NCI-H2029 treated with DMSO at 0.1 percent for 48 hours (cell line): Measurements from ENCODE around the gene CHST11.

Experiments used
- DNase-seq: peaks from one replicate; lab custom pipeline; 2025; lab: John Stamatoyannopoulos, UW

The CHST11 gene

GRCh38 chr12:104631867-104632266 lies 175.1 kb downstream of the CHST11 start:
- no peak for DNase-seq

GRCh38 chr12:104632724-104633201 lies 176.0 kb downstream of the CHST11 start:
- DNase-seq: no peak

GRCh38 chr12:104634044-104634443 lies 177.3 kb downstream of the CHST11 start:
- DNase-seq: no peak

- no peak for DNase-seq
Measured at GRCh38 chr12:104634852-104635251, 178.1 kb downstream of the CHST11 start.

DNA sequence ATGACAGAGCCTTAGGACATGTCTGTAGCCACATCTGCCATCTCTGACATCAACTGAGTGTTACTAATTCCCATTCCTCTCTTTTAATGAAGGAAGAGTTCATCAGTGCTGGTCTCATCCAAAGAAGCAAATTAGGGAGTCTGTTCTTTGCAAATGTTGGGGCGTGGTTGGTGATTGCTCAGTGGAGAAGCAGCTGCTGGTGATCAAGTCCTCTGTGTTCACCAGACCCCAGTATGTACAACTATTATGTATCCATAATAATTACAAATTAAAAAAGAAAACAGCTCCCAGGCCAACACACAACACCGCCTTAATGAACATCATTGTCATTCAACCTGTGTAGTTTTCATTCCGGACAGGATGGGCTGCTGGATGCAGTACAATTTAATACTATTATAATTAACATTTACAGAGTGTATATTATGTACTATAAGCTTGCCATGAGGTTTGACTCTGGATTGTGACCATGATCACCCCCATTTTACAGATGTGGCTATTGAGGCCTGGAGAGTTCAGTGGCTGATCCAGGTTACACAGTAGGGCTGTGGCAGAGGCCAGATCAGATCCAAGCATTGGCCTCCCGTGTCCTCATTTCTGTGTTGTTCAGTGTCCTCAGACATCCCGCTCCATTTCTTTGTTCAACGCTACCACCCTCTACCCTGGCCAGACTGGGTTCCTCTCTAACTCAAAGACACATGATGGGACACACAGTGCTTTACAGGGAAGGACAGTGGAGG lies 179.0 kb downstream of the CHST11 start:
- no peak for DNase-seq

- DNase-seq: no peak
Measured at GRCh38 chr12:104636496-104636895, 179.7 kb downstream of the CHST11 start.

DNA sequence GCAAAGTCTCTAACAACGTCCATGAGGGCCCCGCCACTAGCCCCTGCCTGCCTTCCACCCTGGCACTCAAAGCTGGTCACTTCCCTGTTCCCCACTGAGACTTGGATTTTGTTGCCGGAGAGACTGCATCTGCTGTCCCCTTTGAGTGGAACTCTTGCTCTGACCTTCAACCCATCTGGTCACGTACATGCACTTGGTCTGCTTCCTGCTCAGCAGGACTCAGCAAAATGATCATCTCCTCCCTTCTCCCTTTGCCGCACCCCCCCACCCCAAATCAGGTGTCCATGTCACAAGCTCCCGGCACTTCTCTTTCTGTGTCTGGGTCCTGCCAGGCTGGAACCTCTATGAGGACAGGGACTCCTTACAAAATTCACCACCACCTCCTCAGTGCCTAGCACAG lies 180.9 kb downstream of the CHST11 start:
- DNase-seq: no peak

GRCh38 chr12:104638218-104638850 lies 181.6 kb downstream of the CHST11 start:
- no peak for DNase-seq

DNA sequence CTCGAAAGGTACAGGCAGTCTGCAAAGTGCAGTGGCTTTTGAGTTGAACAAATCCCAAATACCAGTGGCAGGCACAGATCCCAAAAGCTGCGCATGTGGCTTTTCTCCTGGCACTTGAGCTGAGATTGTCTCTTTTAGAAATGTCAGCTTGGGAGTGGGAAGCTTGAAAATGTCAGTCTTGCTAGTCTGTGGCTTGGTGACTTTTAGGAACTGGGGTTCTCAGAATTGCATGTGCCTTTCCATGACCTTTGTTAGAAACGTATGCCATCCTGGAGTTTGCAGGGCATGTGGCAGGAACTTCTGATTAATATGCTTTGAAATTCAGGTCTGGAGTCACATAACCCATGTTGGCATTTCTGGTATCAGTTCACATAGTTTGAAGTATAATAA lies 182.1 kb downstream of the CHST11 start:
- DNase-seq: no peak

GRCh38 chr12:104640956-104641355 lies 184.2 kb downstream of the CHST11 start:
- no peak for DNase-seq

DNA sequence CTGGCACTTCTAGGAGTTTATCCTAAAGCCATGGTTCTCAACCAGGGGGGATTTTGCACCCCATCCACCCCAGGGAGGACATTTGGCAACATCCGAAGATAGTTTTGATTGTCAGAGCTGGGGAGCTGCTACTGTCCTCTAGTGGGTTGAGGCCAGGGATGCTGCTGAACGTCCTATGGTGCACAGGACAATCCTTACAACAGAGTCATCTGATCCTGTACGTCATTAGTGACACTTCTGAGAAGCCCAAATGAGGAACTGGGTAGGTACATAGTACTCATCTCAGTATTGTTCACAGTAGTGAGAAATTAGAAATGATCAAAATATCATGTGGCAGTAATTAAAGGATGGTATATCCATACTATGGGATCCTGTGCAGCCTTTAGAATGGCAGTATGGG lies 185.1 kb downstream of the CHST11 start:
- no peak for DNase-seq

DNA sequence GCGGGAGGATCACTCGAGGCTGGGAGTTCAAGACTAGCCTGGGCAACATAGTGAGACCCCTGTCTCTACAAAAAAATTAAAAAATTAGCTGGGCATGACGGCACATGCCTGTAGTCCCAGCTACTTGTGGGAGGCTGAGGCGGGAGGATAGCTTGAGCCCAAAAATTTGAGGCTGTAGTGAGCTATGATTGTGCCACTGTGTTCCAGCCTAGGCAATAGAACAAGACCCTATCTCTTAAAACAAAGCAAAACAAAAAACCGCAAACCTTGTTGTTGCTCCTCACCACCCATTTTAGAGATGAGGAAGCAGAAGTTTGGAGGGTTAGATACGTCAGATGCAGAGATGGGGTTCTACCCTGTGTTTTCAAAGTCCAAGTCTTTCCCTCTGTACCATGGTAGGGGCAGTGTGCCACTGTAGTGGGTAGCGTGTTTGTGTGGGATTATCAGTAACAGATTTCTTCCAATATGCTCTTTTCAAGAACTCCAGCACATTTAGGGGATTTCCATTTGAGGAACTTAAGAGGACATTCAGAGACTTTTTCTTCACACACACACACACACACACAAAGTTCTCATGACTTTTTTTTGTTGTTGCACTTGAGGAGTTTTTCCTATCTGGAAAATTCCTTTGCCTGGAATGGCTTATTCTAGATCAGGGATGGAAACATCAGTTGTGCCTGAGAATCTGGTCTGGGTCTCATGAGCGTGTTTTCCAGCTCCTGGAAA lies 186.5 kb downstream of the CHST11 start:
- DNase-seq: no peak

- DNase-seq: peak; percentile 90
Measured at GRCh38 chr12:104643819-104644669, 187.3 kb downstream of the CHST11 start.

DNA sequence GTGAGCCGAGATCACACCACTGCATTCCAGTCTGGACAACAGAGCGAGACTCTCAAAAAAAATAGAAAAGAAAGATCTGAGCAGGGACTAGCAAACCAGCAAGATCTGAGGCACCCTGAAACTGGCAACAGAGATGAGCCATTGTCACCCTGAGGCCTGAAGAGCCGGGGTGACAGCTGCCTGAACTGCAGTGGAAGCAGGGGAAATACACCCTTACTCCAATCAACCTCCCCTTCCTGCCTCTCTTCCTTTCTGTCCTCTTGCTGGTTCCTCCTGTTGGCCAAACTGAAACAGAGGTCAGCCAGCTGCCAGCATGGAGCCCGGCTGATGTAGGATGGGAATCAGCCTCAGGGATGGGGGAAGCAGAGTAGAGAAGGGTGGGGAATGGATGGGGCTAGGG lies 192.0 kb downstream of the CHST11 start:
- no peak for DNase-seq

DNA sequence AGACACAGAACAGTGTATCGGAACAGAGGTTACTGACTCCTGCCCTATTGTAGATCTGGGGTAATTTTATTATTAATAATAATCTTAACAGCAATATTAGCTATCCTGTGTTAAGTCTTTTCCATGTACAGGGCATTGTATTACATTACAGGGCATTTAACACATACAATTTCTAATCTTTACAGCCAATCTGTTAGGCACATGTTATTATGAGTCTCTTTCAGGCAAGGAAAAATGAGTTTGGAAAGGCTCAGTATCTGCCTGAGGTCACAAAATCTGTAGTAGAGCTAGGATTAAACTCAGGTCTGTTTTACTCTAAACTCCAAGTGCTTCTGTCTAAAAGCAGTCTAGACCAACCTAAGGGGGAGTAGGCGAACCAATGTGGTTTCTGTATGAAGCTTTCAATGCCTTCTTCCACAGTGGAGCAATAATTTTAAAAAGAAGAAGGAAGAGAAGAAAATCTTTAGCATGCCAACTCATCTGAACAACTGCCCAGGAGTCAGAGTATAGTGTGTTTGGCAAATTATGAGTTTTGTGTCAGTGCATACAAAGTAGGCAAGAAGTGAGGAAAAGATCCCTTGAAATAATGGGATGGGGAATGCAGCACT lies 192.6 kb downstream of the CHST11 start:
- DNase-seq: no peak

- no peak for DNase-seq
Measured at GRCh38 chr12:104649921-104650320, 193.2 kb downstream of the CHST11 start.

GRCh38 chr12:104650541-104650940 lies 193.8 kb downstream of the CHST11 start:
- DNase-seq: no peak

GRCh38 chr12:104651811-104652210 lies 195.1 kb downstream of the CHST11 start:
- DNase-seq: no peak

DNA sequence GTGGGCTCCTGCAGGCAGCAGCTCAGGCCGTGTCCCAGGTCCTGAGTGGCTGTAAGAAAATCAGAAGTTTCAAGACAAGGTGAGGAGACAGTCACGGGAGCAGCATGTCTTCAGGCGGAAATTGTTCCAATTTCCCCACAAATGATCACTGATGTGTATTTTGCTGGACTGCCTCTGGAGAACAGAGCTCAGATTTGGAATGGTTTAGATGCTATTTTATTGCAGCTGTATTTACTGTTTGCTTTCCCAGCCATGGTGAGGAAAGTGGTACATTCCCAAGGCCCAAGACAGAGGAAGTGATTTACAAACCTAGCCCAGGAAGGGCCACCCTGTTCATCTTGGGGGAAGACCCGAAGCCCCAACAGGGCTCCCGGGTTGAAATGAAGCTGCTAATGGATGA lies 195.6 kb downstream of the CHST11 start:
- no peak for DNase-seq

- no peak for DNase-seq
Measured at GRCh38 chr12:104652910-104653309, 196.2 kb downstream of the CHST11 start.
